ENCODE measurements around the gene GLB1L. TPM values are rescaled to one million over a fixed set of nuclear protein-coding genes. Genes with fewer than 3 reads are reported as not detected.
A peak's percentile ranks its signal among the peaks of the same experiment; 100 is the strongest.

GLB1L gene
- total RNA-seq, 4 donors from 2014 or later: 1.6 to 7.7 (median 3.9) TPM

DNA sequence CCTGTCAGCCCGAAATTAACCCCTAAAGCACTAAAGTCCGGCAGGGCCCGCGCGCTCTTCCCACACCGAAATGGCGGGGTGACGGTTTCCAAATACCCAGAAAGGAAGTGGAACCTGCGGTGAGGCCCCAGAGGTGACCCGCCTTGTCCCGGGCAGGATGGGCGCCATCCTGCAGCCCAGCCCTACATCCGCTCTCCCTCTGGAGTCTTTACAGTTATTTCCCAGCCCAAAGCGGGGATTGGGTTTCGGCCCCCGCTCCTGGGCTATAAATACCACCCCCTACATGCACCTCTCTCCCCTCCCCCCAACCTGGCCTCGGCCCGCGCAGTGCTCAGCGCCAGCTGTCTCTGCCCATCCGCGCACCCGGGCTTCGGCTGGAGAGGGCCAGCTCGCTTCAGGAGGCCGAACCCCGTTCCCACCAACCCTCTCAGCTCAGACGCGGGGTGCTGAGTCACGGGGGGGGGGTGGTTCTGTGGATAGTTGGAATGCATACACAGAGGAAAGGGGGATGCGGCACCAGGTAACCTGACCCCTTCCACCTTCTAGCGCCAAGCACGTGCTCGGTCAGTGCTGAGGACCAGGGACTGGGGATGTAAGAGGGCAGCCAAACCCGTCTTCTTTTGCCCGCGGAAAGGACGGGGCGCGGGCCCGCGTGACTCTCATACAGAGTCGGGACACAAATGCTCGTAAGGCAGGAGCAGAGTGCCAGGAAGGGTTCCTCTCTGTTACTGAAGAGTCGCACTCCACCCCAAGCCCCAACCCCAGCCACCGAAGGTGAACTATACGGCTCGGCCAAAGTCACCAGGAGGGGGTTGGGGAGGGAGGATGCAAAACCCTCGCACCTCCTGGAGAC, 7.9 kb upstream of the GLB1L start, which contains the start of gene TUBA4B:
TUBA4B (plus strand) TSS at position 344 of the 853 bp plus-strand sequence; CDS start at position 509, 165 bp downstream.
- peak in 1 of 2 donors; percentile 89 for DNase-seq (ENCODE audit: low spot score in 2 of 2)
- TF ChIP-seq, protein P1, sequence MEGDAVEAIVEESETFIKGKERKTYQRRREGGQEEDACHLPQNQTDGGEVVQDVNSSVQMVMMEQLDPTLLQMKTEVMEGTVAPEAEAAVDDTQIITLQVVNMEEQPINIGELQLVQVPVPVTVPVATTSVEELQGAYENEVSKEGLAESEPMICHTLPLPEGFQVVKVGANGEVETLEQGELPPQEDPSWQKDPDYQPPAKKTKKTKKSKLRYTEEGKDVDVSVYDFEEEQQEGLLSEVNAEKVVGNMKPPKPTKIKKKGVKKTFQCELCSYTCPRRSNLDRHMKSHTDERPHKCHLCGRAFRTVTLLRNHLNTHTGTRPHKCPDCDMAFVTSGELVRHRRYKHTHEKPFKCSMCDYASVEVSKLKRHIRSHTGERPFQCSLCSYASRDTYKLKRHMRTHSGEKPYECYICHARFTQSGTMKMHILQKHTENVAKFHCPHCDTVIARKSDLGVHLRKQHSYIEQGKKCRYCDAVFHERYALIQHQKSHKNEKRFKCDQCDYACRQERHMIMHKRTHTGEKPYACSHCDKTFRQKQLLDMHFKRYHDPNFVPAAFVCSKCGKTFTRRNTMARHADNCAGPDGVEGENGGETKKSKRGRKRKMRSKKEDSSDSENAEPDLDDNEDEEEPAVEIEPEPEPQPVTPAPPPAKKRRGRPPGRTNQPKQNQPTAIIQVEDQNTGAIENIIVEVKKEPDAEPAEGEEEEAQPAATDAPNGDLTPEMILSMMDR (IDR thresholded peaks at IDR 0.05): no peak
- TF ChIP-seq POLR2A (IDR thresholded peaks at IDR 0.05): no peak
- 1 to 3% methylated on average over 33 to 44 of the region's 49 CpGs for WGBS, 2 donors
- intact Hi-C loops (cut with DNase I; ENCODE audit: low total_unique reads): no loop called here
- H3K4me3 ChIP-seq (ENCODE audit: low read depth, poor library complexity, severe bottlenecking): peak within 1 kb of the TSS; percentile 57

DNA sequence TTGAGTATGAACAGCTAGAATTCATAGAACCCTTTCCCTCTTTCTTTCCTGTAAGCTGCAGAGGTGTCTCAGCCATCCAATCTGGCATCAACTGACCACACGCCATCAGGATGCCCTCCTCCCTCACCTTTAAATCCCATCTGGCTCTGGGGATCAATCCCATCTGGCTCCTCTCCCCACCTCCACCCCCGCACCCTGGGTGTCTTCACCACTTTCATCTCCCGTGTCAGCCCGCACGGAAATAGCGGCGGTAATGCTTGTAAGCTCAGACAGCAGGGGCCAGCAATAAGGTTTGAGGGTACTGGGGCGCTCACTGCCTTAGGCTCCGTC, 7.3 kb upstream of the GLB1L start:
- TF ChIP-seq, protein P1 (IDR thresholded peaks at IDR 0.05): no peak
- no peak for TF ChIP-seq POLR2A (IDR thresholded peaks at IDR 0.05)
- intact Hi-C loops (cut with DNase I; ENCODE audit: low total_unique reads): no loop called here
- no peak for DNase-seq (ENCODE audit: low spot score in 2 of 2)
- H3K4me3 ChIP-seq (ENCODE audit: low read depth, poor library complexity, severe bottlenecking): peak overlapping the region; percentile 57
- 6 to 11% methylated on average over 7 to 9 of the region's 9 CpGs for WGBS, 2 donors

DNA sequence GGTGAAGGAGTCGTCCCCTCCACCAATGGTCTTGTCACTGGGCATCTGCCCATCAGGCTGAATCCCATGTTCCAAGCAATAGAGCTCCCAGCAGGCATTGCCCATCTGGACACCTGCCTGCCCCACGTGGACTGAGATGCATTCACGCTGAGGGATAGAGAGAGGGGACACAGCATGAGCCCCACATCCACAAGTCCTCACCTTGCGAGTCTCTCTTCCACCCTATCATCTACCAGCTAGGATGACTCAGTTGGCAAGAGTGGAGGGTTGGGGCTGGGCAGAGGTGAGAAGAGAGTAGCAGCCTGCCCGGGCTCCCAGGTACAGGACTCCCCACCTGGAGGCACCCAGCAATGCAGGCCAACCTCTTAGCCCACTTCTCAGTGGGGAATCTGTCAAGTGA, 6.8 kb upstream of the GLB1L start:
- TF ChIP-seq, protein P1 (IDR thresholded peaks at IDR 0.05): no peak
- no peak for TF ChIP-seq POLR2A (IDR thresholded peaks at IDR 0.05)
- 35 to 43% methylated on average over 5 of the region's 5 CpGs for WGBS, 2 donors
- intact Hi-C loops (cut with DNase I; ENCODE audit: low total_unique reads): no loop called here
- no peak overlapping the region for H3K4me3 ChIP-seq (ENCODE audit: low read depth, poor library complexity, severe bottlenecking)
- no peak for DNase-seq (ENCODE audit: low spot score in 2 of 2)

DNA sequence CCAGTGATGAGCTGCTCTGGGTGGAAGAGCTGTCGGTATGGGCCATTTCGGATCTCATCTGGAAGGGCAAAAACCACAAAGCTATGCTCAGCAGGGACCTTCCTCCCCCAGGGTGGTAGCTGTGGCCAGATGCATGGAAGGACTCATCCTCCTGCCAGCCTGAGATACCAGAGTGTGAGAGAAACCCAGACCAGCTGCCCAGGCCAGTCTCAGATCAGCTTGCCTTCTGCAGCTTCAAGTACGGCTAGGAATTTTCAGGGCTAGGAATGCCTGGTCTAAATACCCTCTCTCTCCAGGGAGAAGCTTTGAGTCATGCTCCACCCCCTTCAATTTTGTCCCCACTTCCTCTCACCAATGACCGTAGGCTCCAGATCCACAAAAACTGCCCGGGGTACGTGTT, 6.4 kb upstream of the GLB1L start:
- TF ChIP-seq POLR2A (IDR thresholded peaks at IDR 0.05): no peak
- TF ChIP-seq, protein P1 (IDR thresholded peaks at IDR 0.05): no peak
- intact Hi-C loops (cut with DNase I; ENCODE audit: low total_unique reads): no loop called here
- DNase-seq (ENCODE audit: low spot score in 2 of 2): no peak
- 63 to 71% methylated on average over 6 of the region's 6 CpGs for WGBS, 2 donors
- H3K4me3 ChIP-seq (ENCODE audit: low read depth, poor library complexity, severe bottlenecking): no peak overlapping the region

DNA sequence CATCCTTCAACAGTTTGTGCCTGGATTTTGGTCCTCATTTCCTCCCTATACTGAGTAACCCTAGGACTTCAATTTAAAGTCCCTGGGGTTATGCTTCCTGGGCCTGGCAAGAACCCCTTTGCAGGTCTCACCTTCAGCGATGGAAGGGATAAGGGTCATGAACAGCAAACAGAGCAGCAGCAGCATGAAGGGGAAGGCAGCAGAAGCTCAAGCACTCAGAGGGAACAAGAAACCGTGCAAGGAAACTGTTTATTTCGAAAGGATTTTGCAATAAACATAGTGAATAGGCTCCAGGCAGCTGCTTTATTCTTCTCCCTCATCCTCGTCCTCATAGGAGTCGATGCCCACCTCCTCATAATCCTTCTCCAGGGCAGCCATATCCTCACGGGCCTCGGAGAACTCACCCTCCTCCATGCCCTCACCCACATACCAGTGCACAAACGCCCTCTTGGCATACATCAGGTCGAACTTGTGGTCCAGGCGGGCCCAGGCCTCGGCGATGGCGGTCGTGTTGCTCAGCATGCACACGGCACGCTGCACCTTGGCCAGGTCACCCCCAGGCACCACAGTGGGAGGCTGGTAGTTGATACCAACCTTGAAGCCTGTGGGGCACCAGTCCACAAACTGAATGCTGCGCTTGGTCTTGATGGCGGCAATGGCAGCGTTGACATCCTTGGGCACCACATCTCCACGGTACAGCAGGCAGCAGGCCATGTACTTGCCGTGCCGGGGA, 5.0 kb upstream of the GLB1L start:
- no peak for TF ChIP-seq POLR2A (IDR thresholded peaks at IDR 0.05)
- TF ChIP-seq, protein P1 (IDR thresholded peaks at IDR 0.05): no peak
- intact Hi-C loops (cut with DNase I; ENCODE audit: low total_unique reads): no loop called here
- no peak for DNase-seq (ENCODE audit: low spot score in 2 of 2)
- no peak overlapping the region for H3K4me3 ChIP-seq (ENCODE audit: low read depth, poor library complexity, severe bottlenecking)
- WGBS, 2 donors: 50 to 57% methylated on average over 18 to 22 of the region's 22 CpGs

All from lower leg skin (tissue), 4 donors.